HepG2 (cell line): ENCODE results near the gene SIGMAR1. TPM values are rescaled to one million over a fixed set of nuclear protein-coding genes. Genes with fewer than 3 reads are reported as not detected.

Source experiments
- BHLHE40 ChIP-seq: IDR thresholded peaks from 2 replicates; pipeline ENCODE4 v1.6.1; 2011; ENCODE audit warnings: low read length, improper control_type of control experiment
- HCFC1 ChIP-seq: fragments of 150-350 bp; IDR thresholded peaks from 2 replicates; pipeline ENCODE4 v1.6.1; 2014; ENCODE audit warnings: low read depth, low read length
- HDAC2 ChIP-seq: sonication (generic); formaldehyde crosslinking; IDR thresholded peaks from 2 replicates; pipeline ENCODE4 v1.4.0; 2020; ENCODE audit warnings: missing genetic modification reagents
- MATR3 ChIP-seq: sonication (generic); formaldehyde crosslinking; IDR thresholded peaks from 2 replicates; pipeline ENCODE4 v1.4.0; 2020; ENCODE audit warnings: missing genetic modification reagents
- ZNF382 ChIP-seq: sonication (generic); formaldehyde crosslinking; IDR thresholded peaks from 2 replicates; pipeline ENCODE4 v1.5.0; 2020; ENCODE audit warnings: missing genetic modification reagents, mild to moderate bottlenecking, borderline replicate concordance
- polyA plus RNA-seq, 8 experiments: library from polyadenylated mRNA; depleted of rRNA in 3 of 8; stranded (reverse) in 7 of 8; unstranded in 1 of 8; fragments of >200 nt; fragmentation: Illumina TruSeq in 4 of 8; extraction: Trizol in 4 of 8; gene quantifications; 2 replicates each; pipeline versions ENCODE4 v1.2.1 to v1.2.3, GENCODE V29; 2011 to 2016; ENCODE audit warnings: low read depth in 4 of 8, missing spikeins in 1 of 8, mixed read lengths in 1 of 8; ENCODE audit not compliant: insufficient read depth in 1 of 8
- total RNA-seq, 5 experiments: library from RNA; depleted of rRNA; stranded (reverse); fragments of >200 nt; fragmentation: Illumina TruSeq; extraction: Trizol; gene quantifications; 2 replicates each; pipeline ENCODE4 v1.2.3, GENCODE V29; 2016; ENCODE audit warnings: low read depth in 1 of 5
- TF ChIP-seq, protein P1 (sequence below): sonication (generic); formaldehyde crosslinking; IDR thresholded peaks from 2 replicates; pipeline ENCODE4 v1.5.0; 2020; ENCODE audit warnings: missing genetic modification reagents
- TF ChIP-seq, protein P2 (sequence below), 2 experiments: IDR thresholded peaks; 2 replicates each; pipeline ENCODE4 v1.6.1; 2011 to 2012; ENCODE audit warnings: low read length in 2 of 2, borderline replicate concordance in 1 of 2, low read depth in 1 of 2, mild to moderate bottlenecking in 1 of 2, moderate library complexity in 1 of 2
- TF ChIP-seq, protein P3 (sequence below): sonication (generic); formaldehyde crosslinking; IDR thresholded peaks from 2 replicates; pipeline ENCODE4 v1.4.0; 2020; ENCODE audit warnings: missing genetic modification reagents, borderline replicate concordance

SIGMAR1 gene
- total and polyA plus RNA-seq, 2 of the 13 experiments (the other 11 are each of a cell fraction or from before 2014, with no cell fraction given): 38.9 to 60.8 TPM

DNA sequence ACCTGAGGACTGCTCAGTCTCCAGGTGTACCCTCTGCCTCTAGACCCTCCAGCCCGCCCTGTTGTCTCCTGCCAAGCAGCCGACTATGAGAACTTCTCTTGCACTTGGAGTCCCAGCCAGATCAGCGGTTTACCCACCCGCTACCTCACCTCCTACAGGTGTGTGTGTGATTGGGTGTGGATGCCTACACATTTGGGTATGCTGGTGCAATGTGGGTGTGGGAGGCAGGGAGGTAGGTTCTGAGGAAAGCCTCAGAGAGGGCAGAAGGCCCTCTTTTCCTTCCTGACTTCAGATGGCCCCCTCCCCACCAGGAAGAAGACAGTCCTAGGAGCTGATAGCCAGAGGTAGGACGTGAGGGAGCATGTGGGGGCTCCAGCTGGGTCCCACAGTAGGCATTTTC, 19.4 kb upstream of the SIGMAR1 start (continued):
- TF ChIP-seq BHLHE40 (no peak), HDAC2 (CRISPR knock-in tag) (no peak), MATR3 (CRISPR knock-in tag) (no peak), HCFC1 (no peak), ZNF382 (CRISPR knock-in tag) (no peak)
- TF ChIP-seq, protein P1, sequence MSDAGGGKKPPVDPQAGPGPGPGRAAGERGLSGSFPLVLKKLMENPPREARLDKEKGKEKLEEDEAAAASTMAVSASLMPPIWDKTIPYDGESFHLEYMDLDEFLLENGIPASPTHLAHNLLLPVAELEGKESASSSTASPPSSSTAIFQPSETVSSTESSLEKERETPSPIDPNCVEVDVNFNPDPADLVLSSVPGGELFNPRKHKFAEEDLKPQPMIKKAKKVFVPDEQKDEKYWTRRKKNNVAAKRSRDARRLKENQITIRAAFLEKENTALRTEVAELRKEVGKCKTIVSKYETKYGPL (CRISPR knock-in tag): no peak
- TF ChIP-seq, protein P2, sequence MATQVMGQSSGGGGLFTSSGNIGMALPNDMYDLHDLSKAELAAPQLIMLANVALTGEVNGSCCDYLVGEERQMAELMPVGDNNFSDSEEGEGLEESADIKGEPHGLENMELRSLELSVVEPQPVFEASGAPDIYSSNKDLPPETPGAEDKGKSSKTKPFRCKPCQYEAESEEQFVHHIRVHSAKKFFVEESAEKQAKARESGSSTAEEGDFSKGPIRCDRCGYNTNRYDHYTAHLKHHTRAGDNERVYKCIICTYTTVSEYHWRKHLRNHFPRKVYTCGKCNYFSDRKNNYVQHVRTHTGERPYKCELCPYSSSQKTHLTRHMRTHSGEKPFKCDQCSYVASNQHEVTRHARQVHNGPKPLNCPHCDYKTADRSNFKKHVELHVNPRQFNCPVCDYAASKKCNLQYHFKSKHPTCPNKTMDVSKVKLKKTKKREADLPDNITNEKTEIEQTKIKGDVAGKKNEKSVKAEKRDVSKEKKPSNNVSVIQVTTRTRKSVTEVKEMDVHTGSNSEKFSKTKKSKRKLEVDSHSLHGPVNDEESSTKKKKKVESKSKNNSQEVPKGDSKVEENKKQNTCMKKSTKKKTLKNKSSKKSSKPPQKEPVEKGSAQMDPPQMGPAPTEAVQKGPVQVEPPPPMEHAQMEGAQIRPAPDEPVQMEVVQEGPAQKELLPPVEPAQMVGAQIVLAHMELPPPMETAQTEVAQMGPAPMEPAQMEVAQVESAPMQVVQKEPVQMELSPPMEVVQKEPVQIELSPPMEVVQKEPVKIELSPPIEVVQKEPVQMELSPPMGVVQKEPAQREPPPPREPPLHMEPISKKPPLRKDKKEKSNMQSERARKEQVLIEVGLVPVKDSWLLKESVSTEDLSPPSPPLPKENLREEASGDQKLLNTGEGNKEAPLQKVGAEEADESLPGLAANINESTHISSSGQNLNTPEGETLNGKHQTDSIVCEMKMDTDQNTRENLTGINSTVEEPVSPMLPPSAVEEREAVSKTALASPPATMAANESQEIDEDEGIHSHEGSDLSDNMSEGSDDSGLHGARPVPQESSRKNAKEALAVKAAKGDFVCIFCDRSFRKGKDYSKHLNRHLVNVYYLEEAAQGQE (IDR thresholded peaks at IDR 0.05; ENCODE audit: borderline replicate concordance in 1 of 2, low read depth in 1 of 2, low read length in 2 of 2): no peak
- TF ChIP-seq, protein P3, sequence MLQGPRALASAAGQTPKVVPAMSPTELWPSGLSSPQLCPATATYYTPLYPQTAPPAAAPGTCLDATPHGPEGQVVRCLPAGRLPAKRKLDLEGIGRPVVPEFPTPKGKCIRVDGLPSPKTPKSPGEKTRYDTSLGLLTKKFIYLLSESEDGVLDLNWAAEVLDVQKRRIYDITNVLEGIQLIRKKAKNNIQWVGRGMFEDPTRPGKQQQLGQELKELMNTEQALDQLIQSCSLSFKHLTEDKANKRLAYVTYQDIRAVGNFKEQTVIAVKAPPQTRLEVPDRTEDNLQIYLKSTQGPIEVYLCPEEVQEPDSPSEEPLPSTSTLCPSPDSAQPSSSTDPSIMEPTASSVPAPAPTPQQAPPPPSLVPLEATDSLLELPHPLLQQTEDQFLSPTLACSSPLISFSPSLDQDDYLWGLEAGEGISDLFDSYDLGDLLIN (CRISPR knock-in tag): no peak
